Measurements from ENCODE around the gene BCL6.
A peak's percentile ranks its signal among the peaks of the same experiment; 100 is the strongest.

The BCL6 gene

DNA sequence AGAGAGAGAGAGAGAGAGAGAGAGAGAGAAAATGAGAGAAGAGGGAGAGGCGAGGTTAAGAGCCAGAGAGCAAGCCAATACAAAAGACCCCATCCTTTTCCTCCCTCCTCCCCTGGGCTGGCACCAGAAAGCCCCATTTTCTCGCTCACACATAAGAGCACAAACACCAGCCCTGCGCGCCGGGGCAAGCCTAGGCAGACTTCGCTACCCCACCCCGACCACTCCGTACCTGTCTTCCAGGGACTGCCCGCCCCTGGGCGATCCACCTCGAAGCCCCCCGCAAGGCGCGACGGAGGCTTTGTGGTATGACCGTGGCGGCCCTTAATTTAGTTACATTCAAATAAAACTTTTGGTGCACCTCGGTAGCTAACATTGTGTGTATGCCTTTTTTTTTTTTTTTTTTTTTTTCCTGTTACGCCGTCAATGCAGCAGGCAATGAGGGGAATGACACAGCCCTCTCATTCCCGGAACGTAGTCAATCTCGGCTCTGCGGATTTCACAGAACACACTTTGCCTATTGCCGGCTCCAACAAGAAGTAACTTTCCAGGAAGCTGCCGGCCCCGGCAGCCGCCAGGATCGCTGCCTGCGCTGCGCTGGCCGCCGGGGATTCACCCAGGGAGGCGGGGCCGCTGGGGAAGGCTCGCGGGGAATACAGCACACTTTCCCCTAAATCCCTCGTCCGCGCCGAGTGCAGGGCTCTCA is 7.7 kb downstream of the BCL6 start:
- DNase-seq = peak; percentile 39

DNA sequence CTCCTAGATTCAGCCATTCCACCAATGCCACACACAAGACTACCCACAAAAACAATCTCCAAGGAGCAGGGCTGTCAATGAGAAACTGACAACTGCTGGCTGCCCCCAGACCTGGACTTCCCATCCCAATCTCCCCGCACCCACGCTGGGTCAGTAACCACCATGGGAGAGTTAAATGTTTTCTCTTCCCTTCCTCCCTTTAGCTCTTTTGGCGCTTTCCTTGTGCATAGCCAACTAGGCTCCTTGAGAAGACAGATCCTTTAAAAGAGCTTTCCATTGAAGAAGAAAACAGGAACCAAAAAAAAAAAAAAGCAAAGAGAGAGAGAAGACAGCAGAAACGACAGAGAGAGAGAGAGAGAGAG is 8.3 kb downstream of the BCL6 start:
- DNase-seq = no peak

DNA sequence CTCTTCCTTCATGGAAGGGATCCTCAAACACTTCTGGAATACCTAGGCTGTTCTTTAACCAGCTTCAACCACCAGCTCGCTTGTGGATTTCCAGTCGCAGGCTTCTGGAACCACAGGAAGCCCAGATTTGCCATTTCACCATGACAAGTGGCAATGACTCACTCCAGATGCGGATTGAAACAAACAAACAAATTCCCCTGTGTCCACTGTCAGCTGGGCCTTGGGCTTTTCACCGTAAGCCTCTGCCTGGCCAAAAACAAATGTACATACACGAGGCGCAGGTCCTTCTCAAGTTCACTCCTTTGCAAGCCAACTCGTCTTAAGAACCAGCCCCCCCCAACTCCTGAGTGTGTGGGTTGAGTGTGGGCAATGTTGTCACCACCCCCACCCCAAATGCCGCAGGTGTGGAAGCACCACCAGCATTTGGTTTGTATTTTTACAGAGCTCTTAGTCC is 8.8 kb downstream of the BCL6 start:
- DNase-seq = no peak

DNA sequence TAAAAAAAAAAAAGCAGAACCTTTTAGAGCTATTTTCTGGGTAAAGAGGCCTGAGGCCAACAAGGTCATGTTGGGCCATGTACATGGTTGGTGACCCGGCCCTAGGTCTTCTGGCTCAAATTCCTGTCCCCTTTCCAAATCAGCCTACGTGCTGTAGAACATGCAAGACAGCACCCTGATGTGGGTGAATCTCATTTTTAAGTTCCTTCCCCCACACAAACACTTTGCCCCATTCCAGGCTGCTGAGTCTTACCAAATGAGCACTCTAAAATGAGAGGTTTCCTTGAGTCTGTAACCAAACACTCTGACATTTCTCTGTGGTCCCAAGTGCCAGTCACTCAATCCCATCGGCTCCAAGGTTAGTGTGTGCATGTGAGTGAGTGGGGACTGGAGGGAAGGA is 9.4 kb downstream of the BCL6 start:
- DNase-seq = no peak

DNA sequence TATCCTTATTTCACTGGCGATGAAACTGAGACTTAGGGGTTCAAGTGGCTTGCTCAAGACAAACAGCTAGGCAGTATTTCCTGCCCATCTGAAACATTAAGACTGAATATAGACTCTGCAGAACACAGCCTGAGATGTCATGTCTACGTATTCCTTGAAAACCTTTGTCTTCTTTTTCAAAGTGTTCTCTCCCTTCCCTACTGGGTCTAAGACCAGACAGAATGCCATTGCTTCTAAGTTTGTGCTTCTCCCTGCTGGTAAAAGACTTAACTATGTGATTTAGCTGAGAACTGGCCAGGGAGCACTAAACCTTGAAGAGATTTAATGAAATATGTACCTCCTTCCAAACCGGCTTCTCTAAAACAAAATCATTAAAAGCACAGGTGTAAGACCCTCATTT is 9.9 kb downstream of the BCL6 start:
- DNase-seq = no peak

DNA sequence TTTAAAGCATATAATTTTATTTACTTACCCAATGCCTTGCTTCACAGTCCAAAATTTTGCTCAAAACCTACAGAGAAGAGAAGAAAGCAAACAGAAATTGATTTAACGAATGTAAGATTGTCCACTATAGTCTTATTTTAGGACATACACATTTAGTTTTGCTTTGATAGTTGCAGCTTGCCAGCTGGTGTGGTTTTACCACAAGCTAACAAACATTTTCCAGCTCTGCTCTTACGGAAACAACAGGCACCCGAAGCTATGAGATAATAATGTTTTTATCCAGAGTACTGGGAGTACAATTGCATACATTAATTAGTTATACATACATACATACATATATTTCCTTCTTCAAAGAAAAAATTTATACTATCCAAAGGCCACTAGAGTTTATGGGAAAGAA is 10.4 kb downstream of the BCL6 start:
- no peak for DNase-seq

DNA sequence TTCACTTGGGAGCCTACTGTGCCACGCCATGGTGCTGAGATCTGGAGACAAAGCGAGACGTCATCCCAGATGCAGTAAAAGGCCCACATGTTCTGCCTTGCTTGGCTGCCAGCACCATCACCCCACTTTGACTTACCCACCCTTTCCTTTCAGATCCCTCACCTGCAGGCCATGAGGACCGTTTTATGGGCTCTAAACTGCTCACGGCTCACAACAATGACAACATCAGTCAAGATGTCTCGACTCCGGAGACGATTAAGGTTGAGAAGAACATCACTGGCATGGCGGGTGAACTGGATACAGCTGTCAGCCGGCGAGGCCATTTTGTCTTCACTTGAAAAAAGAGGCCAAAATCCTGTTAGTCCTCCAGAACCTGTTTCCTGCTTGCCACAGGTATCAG is 11.9 kb downstream of the BCL6 start:
- no peak for DNase-seq

DNA sequence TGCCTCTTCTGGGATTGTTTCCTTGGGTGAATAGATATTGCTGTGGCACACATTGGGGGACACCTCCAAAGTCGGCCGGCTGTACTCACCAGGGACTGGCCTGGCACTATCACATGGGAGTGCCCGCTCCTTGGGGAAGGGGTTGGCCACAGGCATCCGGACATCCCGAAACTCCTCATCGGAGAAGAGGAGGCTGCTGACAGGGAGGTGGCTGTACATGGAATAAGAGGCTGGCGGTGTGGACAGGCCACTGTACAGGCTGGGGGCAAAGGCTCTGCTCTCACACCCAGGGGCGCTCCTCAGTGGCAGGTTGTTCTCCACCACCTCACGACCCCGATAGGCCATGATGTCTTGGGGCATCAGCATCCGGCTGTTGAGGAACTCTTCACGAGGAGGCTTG is 15.7 kb downstream of the BCL6 start:
- DNase-seq = no peak

DNA sequence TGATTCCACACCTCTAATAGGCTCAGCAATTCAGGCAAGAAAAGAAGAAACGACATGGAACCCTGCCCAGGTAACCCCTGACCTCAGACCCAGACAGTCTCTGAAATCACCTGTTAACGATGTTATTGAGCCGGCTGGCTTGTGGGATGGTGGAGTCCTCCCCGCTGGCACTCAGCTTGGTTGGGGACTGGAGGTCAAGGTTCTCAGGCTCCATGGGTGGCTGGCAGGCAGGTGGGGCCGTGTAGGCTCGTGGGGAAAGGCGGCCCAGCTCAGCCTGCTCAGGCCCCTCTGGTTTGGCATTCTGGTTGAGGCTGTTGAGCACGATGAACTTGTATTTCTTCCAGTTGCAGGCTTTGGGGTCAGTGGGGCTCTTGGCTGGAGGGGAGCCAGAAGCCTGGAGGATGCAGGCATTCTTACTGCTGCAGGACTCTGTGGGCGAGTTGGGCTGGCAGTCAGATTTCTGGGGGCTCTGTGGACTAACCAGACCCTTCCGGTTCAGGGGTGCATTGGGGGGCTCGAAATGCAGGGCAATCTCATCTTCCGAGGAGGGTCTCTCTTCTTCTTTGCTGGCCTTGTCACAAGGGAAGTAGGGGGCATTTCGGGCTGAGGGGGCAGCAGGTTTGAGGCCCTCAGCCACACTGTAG is 16.2 kb downstream of the BCL6 start:
- no peak for DNase-seq

DNA sequence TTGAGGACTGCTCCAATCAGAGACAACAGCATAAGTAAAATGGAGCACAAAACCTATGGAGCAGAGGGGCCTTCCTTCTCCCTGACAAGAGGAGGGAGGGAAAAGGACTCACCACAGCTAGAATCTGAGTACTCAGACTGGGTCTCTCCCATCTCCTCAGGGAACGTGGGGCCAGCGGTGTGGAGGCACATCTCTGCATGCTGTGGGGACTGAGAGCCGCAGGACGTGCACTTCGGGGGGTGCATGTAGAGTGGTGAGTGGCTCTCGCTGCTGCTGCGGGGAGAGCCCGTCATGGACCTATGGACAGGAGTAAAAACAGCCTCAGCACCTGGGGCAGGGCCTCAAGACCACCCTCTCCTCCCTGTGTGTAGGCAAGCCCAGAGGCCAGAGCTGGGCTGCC is 17.0 kb downstream of the BCL6 start:
- no peak for DNase-seq

DNA sequence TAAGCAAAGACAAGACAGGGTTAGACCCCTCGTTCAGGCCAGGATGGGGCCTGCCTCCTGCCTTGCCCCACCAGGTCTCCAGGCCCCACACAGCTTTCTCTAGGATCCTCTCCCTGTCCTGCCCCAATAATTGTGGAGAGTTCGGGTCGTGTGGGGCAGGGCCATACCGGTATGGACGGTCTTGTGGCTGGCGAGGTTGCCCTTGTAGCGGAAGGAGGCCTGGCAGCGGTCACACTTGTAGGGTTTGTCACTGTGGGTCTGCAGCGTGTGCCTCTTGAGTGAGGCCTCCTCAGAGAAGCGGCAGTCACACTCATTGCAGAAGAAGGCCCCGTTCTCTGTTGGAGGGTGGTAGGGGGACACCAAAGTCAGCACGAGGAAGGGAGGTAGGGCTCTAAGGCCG is 18.7 kb downstream of the BCL6 start:
- no peak for DNase-seq

DNA sequence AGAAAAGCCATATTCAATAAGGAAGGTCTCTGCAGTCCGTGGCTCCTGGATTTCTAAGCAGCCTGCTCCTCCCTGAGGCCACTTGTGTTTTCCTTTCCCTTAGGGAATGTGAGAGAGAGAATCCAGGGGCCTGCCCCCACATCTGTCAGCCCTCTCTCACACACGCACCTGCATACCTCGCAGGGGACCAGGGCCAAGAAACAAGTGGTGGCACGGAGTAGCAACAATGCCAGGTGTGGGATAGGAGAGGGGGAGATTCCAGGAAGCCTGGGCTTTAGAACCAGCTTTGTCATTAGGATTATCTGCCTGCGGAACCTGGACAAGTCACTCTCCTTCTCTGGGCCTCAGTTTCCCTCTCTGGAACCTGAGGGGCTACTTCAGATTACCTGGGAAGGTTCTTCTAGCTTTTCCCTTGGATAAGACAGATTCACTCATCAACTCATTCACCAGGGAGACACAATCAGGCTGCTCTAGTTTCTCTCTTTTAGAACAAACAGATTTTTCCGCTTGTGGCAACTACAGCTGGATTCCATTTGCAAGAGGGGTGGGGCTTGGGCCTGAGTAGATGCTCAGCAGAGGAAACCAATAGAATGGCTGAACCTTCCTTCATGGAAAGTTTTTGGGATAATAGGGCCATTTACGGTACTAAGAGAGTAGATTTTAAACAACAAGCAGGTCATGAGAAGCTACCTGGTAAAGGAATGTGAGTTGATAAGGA is 19.5 kb downstream of the BCL6 start:
- DNase-seq = no peak

DNA sequence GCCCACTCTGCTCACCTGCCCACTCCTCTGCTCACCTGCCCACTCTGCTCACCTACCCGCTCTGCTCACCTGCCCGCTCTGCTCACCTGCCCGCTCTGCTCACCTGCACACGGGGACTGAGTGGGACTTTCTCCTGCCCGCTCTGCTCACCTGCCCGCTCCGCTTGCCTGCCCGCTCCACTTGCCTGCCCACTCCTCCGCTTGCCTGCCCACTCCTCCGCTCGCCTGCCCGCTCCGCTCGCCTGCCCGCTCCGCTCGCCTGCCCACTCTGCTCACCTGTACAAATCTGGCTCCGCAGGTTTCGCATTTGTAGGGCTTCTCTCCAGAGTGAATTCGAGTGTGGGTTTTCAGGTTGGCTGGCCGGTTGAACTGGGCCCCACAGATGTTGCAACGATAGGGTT is 20.0 kb downstream of the BCL6 start:
- no peak for DNase-seq

DNA sequence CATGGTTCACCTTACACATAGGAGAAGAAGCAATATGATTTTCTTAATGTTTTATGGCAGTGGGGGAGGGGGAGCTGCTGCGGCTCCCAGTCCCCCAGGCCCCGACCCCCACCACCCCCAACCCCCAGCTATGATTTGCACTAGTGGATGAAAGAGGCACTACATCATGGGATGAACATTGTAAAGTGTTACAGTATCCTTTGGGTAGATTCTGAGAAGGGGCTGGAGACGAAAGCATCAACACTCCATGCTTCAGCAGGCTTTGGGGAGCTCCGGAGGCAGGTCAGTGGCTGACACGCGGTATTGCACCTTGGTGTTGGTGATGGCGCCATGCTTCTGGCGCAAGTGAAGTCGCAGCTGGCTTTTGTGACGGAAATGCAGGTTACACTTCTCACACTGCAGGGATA is 23.1 kb downstream of the BCL6 start:
- no peak for DNase-seq

DNA sequence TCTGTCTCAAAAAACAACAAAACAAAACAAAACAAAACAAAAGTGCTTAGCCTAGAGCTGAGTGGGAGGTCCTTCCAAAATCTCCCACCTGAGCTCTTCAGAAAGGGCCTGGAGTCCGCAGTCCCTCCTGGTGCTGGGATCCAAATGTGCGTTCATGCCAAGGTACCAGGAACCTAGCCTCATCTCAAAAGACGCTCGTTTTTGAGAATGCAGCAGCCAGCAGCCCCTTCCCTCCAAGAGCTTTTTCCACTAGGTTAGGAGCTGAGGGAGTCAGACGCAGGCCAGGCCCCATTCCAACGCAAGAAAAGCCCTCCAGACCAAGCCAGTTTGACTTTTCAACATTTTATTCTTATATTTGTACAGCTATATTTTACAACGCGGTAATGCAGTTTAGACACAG is 24.2 kb downstream of the BCL6 start:
- DNase-seq = no peak

DNA sequence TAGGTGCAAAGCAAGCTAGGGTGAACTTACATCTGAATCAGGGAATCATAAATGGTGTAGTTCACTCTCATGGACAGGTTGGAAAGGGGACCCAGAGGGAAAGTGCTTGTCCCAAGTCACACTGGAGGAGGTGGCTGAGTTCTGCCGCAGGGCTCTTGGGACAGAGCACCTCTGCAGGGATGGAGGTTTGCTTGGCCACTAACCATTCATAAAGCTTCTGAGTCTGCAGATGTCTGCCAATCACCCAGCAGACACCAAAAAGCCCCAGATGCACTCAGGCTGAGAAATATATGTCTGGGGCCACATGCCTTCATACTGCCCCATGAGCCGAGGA is 25.0 kb downstream of the BCL6 start:
- DNase-seq = no peak

DNA sequence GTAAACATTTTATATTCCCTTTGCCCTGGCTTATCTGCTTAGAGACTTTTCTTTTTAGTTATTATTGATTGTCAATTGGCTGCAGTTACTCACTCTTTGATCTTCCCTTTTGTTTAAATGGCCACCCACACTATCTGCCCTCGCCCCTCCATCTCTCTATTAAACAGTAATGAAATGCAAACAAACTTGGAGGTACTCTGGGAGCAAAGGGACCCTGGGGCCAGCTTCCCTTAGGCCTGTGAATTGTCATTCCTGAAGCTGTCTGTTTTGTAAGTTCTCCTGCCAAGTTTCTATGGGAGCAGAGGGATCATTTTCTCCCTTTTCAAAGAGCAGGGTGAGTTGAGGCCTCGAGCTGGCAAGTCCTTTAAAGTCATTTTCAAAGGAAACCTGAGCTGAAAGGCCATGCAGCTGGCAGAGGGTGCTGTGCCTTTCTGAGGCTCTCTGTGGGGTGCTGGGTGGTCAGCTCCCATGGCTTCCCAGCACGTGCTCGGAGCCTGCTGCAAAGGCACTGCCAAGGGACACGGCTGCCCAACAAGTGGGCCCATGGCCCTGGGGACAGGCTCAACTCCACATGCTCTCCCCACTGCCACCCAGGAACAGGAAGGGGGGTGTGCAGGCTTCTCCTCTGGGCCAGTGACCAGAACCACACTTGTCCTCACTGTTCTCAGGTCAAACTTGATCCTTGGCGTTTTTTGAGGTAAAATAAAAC is 25.5 kb downstream of the BCL6 start:
- DNase-seq = no peak

DNA sequence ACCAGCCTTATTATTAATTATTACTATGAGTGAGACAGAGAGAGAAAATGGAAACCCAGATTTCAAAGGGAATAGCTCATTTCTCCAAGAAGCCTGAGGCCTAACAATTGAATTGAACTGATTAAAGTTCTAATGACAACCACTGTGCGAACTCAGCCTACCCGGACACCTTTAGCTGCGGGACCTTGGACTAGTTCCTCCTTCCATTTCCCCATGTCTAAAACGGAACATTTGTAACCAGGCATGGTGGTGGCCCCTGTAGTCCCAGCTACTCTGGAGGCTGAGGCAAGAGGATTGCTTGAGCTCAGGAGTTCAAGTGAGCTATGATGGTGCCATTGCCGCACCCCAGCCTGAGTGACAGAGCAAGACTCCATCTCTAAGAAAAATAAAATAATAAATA is 26.5 kb downstream of the BCL6 start:
- no peak for DNase-seq

DNA sequence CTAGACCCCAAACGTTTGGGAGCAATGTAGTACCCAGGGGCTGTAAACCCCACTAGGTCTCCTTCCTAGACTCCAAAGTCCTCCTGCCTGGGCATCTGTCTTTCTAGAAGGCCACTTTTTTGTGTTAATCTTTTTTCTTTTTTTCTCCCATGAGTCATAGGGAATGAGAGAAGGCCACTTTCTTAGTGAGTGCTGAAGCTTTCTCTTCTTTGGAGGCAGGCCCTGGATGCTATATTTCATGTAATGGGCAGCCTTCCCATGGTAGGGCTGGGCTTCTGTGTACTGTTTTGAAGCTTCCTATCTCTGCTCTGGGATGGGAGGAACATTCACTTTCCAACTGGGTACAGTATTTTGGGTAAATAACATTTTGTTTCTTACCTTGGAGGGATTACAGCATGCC is 27.7 kb downstream of the BCL6 start:
- DNase-seq = no peak

DNA sequence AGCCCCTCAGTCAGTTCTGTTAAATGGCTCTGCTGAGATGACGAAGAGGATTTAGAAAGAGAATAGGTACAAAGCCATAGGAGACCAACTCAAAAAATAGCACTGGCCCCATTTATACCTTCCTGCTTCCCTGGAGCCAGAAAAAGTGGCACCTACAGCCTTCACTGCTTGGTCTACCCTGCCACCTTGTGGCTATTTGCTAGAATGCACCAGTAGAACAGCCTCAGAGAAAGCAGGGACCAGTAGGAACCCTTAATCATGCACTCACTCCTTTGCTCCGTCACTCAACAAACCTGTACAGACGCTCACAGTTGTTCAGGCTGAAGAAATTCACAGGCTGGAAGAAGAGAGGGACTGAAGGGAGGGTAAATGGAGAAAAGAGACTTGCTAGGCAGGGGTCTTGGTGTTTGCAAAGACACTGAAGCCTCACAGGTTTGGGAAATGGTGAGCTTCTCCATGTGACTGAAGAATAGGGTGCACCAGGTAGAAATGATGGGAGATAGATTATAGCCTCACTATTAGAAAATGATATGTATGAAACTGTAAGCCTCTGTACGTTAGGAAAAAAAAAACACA is 30.8 kb downstream of the BCL6 start:
- DNase-seq = peak; percentile 71

DNA sequence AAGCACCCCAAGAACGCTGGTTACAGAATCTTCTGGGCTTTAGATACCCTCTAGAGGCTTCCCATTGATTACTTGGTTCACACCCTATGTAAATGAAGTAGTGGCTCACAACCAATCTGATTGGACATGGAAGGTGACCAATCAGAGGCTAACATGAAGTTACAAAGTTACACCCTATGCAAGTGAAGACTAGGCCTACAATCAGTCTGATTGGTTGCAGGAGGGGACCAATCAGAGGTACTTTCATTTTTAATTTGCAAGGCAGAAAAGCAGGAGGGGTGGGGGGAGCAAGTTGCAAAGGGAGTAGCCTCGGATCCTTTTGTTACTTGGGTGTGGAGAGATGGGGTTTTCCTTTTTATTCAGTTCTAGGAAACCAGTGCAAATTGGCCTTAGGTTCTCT is 31.8 kb downstream of the BCL6 start:
- no peak for DNase-seq

DNA sequence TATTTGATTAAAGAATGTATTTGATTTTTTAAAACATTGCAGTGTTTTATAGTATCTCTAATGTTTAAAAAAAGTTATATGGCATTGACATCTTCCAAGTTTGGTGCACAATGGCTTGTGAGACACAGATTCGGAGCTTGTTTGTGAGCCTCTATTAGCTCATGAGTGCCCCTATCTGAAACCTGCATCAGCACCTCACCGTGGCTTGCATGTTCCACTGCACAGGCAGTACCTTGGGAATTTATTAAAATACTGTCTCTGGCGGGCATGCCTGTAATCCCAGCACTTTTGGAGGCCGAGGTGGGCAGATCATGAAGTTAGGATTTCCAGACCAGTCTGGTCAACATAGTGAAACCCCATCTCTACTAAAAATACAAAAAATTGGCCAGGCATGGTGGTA is 36.1 kb downstream of the BCL6 start:
- no peak for DNase-seq

DNA sequence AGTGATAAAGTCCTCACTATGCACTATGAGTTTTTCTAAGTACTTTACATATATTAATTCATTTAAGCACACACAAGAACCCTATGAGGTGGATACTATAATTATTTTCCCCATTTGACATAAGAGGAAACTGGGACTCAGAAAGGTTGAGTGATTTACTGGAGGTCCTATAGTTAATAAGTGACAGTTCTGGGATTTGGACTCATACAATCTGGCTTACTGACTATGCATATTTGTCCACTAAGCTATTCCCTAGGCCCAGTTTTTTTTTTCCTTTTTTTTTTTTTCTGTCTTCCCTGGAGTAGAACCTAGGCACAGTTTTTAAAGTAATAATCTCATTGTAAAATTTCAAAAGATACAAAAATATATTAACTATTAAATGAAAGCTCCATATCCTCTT is 36.6 kb downstream of the BCL6 start:
- DNase-seq = no peak

DNA sequence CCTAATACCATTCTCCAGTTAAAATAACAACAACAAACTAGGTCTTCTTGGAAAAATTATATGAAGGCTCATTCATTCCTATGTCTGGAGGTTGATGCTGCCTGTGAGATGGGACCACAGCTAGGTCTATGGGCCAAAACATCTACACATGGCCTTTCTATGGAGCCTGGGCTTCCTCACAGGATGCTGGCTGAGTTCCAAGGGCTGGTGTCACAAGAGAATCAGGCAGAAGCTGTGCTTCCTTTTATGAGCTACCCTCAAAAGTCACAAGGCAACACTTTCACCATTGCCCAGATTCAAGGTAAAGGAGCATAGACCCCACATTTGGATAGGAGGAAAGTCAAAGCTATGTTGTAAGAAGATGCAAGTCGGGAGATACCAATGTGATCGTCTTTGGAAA is 38.3 kb downstream of the BCL6 start:
- DNase-seq = no peak

Measured in activated CD8-positive, alpha-beta memory T cell treated with anti-CD3 and anti-CD28 coated beads, Interleukin-2, amount 50 U/mL, for 4 hours (primary cell).